ENCODE measurements around the gene BUD31. TPM values are rescaled to one million over a fixed set of nuclear protein-coding genes. Genes with fewer than 3 reads are reported as not detected.

The BUD31 gene
- total RNA-seq, 1 experiment from 2014 or later = 104 TPM

DNA sequence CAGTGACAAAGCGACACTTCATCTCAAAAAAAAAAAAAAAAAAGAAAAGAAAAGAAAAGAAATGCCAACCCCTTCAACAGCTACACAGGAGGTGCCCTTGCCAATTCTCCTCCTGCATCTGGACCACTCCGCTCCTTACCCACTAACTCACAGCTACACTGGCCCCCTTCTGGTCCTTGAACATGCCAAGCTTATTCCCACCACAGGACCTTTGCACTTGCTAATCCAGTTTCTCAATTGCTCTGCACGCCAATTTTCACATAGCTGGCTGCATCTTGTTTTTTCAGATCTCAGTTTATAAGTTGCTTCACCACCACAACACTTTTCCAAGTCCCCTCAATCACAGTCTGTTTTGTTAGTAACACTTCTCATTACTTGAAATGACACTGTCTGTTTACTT lies 5.9 kb upstream of the BUD31 start:
- Histone ChIP-seq H2BK20ac (ENCODE audit: low read depth, low read length, poor library complexity, severe bottlenecking) (no peak overlapping the region), H2BK12ac (ENCODE audit: insufficient read length, low read depth, low read length) (no peak overlapping the region), H3K56ac (ENCODE audit: insufficient read length, low read depth, low read length) (no peak overlapping the region), H3K14ac (ENCODE audit: insufficient read depth, low read length) (no peak overlapping the region), H3K4me1 (ENCODE audit: insufficient read depth, low read length) (no peaks in the 10 kb centered on the region), H2AFZ (ENCODE audit: low read length) (no peak overlapping the region), H3K18ac (ENCODE audit: insufficient read length, low read depth, low read length) (no peak overlapping the region), H3K23ac (ENCODE audit: insufficient read length, low read depth, low read length) (no peak overlapping the region), H3T11ph (ENCODE audit: low read length) (no peak overlapping the region), H3K9me3 (ENCODE audit: control insufficient read depth, low read depth, low read length) (no peaks in the 10 kb centered on the region), H3K4ac (ENCODE audit: low read depth, low read length) (no peak overlapping the region), H3K27ac (ENCODE audit: insufficient read length, low read depth, low read length) (no peak overlapping the region), H4K20me1 (ENCODE audit: control insufficient read depth, insufficient read depth, insufficient read length) (no peaks in the 10 kb centered on the region), H4K8ac (replicated peaks; ENCODE audit: insufficient read length, low read depth, low read length) (no peak overlapping the region), H3K79me2 (ENCODE audit: insufficient read depth, low read length) (peaks cover 25% of the 10 kb centered on the region; the same call in 1 of the 2 replicates), H3K79me1 (ENCODE audit: insufficient read depth, low read depth, low read length, poor library complexity, severe bottlenecking) (peaks cover 12% of the 10 kb centered on the region), H2AK5ac (ENCODE audit: insufficient read length, low read length) (no peak overlapping the region), H3K27me3 (ENCODE audit: insufficient read depth, low read length) (no peaks in the 10 kb centered on the region), H3K9ac (ENCODE audit: extremely low read depth, insufficient read length, low read length) (no peak overlapping the region), H2BK5ac (ENCODE audit: insufficient read length, low read length) (no peak overlapping the region), H3K4me2 (ENCODE audit: insufficient read depth, insufficient read length, low read length) (no peak overlapping the region), H2BK15ac (ENCODE audit: low read depth, low read length) (no peak overlapping the region), H4K91ac (ENCODE audit: insufficient read length, low read depth, low read length) (no peak overlapping the region), H4K5ac (ENCODE audit: insufficient read length, low read depth, low read length) (no peak overlapping the region), H2BK120ac (ENCODE audit: low read depth, low read length, poor library complexity, severe bottlenecking) (no peak overlapping the region), H3K23me2 (ENCODE audit: insufficient read length, low read depth, low read length, poor library complexity, severe bottlenecking) (peaks cover 6% of the 10 kb centered on the region)
- DNase-seq = no peak
- H3K27me3 Mint-ChIP-seq (ENCODE audit: low read depth) = no peaks in the 10 kb centered on the region; the same call in 1 of the 2 replicates
- no peak for TF ChIP-seq CTCF (conservative IDR thresholded peaks at IDR 0.05)
- H3K4me1 Mint-ChIP-seq = peaks cover 14% of the 10 kb centered on the region in 2 experiments
- H3K9me3 Mint-ChIP-seq = no peaks in the 10 kb centered on the region
- H3K27ac Mint-ChIP-seq = no peak overlapping the region
- peaks cover 46 to 72% (median 68%) of the 10 kb centered on the region in 3 experiments for H3K36me3 Mint-ChIP-seq (ENCODE audit: insufficient read depth in 1 of 3, low read depth in 3 of 3)
- H3K4me3 Mint-ChIP-seq = no peak overlapping the region
- no CpG with 5 or more reads among the region's 3 CpGs for WGBS (ENCODE audit: extremely low coverage, insufficient read length, low lambda C conversion rate)

Data from H9 (cell line).